Tibial nerve (tissue), 4 donors: ENCODE measurements around the gene SRSF4.

Source experiments
- EP300 ChIP-seq, 2 donors: sonication (generic); formaldehyde crosslinking; IDR thresholded peaks; one replicate each; pipeline ENCODE4 v1.6.1; 2017; ENCODE audit warnings: antibody characterized with exemption in 2 of 2, mild to moderate bottlenecking in 1 of 2
- POLR2A ChIP-seq, 2 donors: fragments of 450-650 bp; IDR thresholded peaks; one replicate each; pipeline ENCODE4 v1.6.1; 2017; ENCODE audit warnings: antibody characterized with exemption in 2 of 2, mild to moderate bottlenecking in 2 of 2, moderate library complexity in 2 of 2
- TF ChIP-seq, protein P1 (sequence below), 5 experiments: fragments of 200-600 bp in 3 of 5; fragments of 450-650 bp in 2 of 5; sonication (generic) in 3 of 5; IDR thresholded peaks; one replicate each; pipeline ENCODE4 v1.5.1; 2016 to 2019; ENCODE audit warnings: antibody characterized with exemption in 5 of 5, mild to moderate bottlenecking in 3 of 5, moderate library complexity in 2 of 5

DNA sequence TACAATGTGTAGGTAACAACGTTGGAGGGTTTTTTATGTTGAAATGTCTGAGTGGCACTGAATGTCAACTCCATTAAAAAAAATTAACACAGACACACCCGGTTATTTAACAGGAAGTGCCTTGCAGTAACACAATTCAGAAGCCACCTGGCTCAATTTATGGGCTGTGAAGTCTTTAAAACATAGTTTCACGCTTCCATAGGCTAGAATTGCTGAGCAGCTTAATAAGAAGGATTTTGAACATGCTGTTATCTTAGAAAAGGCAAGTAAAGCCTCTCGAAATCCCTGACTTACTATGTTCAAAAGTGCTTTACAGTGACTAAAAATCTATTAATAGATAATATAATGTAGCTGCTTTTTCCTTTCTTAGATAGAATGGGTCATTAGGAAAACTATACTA is 19.7 kb downstream of the SRSF4 start:
- TF ChIP-seq, protein P1, sequence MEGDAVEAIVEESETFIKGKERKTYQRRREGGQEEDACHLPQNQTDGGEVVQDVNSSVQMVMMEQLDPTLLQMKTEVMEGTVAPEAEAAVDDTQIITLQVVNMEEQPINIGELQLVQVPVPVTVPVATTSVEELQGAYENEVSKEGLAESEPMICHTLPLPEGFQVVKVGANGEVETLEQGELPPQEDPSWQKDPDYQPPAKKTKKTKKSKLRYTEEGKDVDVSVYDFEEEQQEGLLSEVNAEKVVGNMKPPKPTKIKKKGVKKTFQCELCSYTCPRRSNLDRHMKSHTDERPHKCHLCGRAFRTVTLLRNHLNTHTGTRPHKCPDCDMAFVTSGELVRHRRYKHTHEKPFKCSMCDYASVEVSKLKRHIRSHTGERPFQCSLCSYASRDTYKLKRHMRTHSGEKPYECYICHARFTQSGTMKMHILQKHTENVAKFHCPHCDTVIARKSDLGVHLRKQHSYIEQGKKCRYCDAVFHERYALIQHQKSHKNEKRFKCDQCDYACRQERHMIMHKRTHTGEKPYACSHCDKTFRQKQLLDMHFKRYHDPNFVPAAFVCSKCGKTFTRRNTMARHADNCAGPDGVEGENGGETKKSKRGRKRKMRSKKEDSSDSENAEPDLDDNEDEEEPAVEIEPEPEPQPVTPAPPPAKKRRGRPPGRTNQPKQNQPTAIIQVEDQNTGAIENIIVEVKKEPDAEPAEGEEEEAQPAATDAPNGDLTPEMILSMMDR (IDR thresholded peaks at IDR 0.05) = no peak
- no peak for TF ChIP-seq POLR2A (IDR thresholded peaks at IDR 0.05)
- no peak for TF ChIP-seq EP300 (IDR thresholded peaks at IDR 0.05)
